Stimulated activated CD8-positive, alpha-beta memory T cell treated with anti-CD3 and anti-CD28 coated beads, Interleukin-7, amount 100 ng/mL, for 24 hours (primary cell): ENCODE data around the gene PADI2.
"Not testable (repeated sequence)": the region's sequence is repeated elsewhere in the genome, so short reads cannot be mapped to it uniquely, and the experiment has no call there.

Experiments
- DNase-seq: peaks from one replicate; pipeline ENCODE4 v3.0.0-alpha.2; 2020; ENCODE audit warnings: low read depth

The PADI2 gene

DNA sequence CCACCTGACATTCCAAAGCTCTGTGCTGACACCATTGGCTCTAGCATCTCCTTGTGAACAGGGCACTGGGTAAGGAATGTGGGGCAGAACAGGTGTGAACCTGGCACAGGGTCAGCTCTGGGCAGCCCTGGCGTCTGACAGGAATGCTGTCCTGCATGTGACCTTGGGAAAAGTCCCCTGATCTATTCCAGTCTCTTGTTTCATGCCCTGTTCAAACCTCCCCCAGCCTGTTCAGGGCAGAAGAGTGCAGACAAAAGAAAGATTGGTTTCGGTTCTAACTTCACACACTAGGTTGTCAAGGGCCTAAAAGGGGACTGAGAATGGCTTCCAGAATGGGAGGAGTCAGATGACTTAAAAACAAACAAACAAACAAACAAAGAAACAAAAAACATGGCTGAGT lies 37.8 kb downstream of the PADI2 start:
- DNase-seq = no peak

GRCh38 chr1:17080880-17081279 lies 38.4 kb downstream of the PADI2 start:
- DNase-seq = no peak

- DNase-seq = no peak
Observed at GRCh38 chr1:17080085-17080759, 39.0 kb downstream of the PADI2 start.

DNA sequence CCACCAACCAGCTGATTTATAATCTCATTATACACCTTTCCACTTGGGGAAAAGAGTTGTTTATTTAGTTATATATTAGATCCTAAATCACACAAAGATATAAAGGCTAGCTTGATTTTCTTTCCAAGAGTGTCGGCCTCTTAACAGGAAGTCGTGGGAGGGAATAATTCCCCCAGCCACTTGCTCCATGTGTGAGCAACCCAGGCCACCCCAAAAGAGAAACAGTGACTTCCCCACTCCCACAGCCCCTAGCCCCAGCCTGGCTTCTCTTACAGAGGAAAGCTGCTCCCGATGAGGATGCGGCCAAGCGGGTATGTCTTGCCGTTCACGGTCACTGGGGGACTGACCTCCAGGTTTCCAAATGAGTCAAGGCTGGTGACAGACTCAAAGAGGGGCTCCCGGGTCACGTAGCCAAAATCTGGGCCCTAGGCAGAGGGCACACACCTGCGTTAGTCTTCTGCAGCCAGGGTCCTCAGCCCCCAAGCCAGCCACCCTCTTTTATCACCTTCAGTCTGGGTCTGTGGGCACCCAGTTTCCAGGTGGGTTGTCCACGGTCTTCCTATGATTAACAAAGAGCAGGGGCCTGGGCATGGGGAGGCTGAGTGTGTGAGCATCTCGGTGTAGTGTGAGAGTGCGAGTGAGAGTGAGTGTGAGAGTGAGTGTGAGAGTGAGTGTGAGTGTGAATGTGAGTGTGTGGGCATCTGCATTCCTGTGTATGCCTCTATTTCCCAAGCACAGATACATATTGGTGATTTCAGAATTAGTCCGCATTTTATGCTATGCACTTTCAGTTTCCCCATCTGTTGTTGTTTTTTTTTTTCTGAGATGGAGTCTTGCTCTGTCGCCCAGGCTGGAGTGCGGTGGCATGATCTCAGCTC lies 40.0 kb downstream of the PADI2 start:
- DNase-seq = no peak

DNA sequence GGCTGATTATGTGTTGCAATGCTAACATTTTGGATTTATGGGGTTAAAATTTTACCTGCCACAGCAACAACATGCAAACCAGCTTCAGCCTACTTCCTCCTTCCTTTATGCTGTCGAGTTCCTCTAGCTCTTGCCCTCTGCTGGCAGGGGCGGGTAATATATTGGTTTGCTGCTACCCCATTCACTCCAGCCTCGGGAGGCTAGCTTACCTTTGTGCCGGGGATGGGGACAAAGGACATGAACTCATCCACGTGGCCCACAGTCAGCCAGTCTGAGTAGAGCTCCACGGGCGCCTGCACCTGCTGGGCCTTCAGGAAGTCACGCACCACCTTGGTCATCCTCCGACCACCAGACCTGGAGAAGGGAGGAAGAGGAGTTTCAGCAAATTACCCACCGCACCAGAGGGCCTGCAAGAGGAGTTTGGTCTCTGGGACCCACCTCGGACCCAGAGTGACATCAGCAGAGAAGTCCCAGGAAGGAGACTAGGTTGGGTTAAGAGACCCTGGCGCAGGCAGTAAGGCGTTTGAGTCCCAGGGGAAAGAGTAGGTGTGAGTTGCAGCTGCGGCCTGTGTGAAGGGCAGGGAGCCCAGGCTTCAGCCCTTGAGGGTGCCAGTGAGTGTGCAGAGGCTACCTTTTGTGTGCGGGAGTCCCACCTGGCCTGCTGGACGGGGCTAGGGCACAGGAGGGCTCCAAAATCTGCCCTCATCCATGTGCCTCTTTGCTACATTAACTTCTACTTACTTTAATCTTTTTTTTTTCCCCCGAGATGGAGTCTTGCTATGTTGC lies 43.6 kb downstream of the PADI2 start:
- DNase-seq = no peak

DNA sequence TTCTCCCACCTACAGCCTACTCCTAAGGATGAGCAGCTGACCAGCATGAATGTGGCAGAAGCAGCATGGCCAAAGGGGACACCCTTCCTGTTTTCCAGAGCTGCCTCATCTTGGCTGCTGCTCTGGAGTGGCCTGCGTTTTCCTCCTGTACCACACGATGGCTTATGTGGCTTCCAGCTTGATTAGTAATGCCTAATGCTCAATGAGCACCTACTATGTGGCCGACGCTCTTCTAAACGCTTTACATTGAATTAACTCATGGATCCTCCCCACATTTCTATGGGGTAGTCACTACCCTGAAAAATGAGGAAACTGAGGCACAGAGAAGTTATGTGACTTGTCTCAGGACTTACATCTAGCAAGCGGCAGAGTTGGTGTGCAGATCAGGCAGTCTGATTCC lies 47.5 kb downstream of the PADI2 start:
- DNase-seq = no peak

GRCh38 chr1:17070163-17070525 lies 49.1 kb downstream of the PADI2 start:
- DNase-seq = no peak

DNA sequence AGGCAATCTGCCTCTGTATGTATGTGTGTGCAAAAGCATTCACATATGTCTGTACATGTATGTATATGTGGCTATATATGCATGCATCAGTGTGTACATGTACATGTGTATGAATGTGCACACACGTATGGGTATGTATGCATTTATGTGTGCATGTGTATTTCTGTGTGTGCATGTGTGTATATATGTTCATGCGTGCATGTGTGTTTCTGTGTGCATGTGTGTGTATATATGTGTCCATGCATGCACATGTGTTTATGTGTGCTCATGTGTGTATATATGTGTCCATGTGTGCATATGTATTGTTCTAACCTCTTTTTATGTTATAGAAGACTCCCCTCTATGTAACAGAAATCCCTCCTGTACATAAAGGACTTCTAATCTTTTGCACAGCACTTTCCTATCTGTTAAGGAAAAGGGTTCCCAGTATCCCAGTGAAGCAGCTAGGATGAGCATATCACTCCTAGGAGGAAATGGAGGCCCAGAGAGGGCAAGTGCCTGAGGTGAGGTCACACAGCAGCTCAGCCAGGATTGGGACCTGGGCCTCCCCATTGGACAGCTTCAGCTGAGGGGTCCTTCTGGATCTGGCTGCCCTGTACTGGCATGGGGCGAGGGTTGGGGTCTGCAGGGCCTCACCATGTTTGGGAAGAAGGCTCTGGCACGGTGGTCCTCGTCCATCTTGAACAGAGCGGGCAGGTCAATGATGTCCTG lies 49.6 kb downstream of the PADI2 start:
- no peak for DNase-seq

DNA sequence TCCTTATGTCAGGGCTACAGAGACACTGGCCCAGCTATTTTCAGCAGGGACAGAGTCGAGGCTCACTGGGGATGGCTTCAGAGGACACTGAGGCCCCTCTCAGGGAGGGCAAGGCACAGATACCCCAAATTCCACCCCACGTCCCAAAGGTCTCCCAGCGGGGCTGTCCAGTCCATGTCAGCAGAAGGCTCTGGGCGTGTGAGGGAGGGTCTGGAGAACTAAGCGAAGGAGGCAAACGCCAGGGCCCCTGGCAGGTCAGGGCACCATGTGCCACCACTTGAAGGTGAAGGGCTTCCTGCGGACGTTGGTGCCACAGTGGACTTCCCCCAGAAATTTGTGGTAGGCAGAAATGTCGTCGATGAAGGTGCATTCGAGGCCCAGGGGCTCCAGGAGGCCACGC lies 50.5 kb downstream of the PADI2 start:
- no peak for DNase-seq

DNA sequence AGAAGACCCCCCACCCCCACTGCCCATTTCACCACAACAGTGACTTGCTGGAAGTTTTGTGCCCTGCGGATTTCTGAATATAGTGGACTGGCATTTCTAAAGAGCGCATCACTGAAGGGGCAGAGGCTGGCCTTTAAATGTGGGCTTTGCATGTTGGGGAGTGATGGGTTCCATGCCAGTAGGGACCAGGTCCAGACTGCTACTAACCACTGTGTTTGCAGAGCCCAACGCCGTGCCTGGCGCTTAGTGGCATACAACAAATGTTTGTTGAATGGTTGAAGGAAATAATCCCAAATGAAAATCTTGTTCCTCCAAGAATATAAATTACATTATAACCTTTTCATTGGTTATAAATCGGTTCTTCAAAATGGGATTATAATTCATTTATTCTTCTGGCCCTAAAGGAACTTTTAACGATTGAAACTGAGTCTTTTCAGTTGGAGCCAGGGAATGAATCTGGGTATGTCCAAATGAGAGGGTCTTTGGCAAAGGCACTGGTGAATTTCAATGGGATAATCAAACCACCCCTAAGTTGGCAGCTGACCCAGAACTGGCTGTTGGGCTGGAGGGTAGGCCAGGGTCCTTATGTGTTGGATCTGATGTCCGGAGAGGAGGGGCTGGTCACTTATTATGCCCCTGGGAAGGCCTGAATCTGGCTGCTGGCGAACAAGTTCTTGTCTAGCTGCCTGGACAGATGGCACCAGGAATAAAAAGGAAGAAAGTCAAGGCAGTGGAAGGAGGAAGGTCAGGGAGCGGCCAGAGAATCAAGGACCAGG lies 51.6 kb downstream of the PADI2 start:
- no peak for DNase-seq

GRCh38 chr1:17067069-17067426 lies 52.2 kb downstream of the PADI2 start:
- DNase-seq = no peak

GRCh38 chr1:17066361-17067068 lies 52.7 kb downstream of the PADI2 start:
- no peak for DNase-seq

DNA sequence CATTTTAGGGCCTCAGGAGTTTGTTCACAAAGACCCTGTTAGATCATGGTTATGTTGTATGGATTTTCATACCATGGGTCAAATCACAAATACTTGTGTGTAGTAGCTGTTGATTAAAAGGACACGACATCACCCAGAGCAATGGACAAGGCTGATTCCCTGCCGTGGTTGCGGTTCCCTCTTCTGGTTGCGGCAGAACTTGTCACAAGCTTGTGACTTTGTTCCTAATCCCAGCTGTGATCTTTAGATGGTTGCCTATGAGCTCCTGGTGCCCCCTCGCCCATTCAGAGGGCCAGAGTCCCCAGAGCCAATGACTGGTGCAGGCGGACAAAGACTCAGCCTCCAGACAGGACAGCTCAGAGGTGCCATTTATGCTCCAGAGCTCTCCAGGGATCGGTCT lies 53.6 kb downstream of the PADI2 start:
- no peak for DNase-seq

DNA sequence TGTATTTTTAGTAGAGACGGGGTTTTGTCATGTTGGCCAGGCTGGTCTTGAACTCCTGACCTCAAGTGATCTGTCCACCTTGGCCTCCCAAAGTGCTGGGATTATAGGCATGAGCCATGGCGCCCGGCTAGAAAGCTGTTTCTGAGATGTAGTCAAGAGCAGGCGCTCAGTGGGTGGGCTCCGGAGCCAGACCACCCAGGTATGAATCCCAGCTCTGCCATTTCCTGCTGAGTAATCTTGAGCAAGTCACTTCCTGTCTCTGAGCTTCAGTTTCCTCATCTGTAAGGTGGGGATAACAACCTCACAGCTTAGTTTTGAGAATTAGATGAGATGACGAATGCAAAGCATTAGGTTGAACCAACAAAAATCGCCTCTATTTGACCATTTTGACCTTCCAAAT lies 56.5 kb downstream of the PADI2 start:
- DNase-seq = not testable (repeated sequence)

DNA sequence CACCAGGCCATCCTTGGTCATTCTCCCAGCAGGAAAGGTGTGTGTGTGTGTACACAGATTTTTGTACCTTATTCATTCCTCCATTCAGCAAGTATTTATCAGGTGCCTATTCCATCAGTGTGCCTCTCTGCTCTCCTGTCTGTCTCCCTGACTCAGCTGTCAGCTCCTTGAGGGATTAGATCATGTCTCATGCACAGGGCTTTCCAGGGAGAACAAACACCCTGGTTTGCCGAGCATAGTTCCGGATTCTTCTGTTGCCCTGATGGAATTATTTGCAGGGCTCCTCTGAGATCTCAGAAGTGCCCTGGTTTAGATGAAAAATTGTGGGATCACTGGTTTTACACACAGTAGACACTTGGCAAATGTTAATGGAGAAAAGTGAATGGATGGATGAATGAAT lies 57.4 kb downstream of the PADI2 start:
- DNase-seq = no peak

DNA sequence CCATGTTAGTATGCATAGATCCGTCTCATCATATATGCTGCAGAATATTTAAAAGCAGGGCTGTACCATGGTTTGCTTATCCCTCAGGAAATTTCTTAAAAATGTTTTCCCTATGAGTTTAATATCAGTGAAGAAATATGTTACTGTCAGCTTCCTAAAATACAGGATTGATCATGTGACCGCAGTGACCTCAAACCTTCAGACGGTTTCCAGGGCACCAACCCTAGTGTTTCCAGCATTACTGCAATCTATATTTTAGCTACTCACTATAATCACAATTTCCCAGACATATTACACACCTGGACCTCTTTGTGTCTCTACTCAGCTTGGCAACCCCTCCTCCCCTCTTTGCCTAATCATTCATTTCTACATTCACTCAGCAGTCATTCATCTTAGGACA lies 57.8 kb downstream of the PADI2 start:
- no peak for DNase-seq

- no peak for DNase-seq
Observed at GRCh38 chr1:17060306-17060749, 58.9 kb downstream of the PADI2 start.

DNA sequence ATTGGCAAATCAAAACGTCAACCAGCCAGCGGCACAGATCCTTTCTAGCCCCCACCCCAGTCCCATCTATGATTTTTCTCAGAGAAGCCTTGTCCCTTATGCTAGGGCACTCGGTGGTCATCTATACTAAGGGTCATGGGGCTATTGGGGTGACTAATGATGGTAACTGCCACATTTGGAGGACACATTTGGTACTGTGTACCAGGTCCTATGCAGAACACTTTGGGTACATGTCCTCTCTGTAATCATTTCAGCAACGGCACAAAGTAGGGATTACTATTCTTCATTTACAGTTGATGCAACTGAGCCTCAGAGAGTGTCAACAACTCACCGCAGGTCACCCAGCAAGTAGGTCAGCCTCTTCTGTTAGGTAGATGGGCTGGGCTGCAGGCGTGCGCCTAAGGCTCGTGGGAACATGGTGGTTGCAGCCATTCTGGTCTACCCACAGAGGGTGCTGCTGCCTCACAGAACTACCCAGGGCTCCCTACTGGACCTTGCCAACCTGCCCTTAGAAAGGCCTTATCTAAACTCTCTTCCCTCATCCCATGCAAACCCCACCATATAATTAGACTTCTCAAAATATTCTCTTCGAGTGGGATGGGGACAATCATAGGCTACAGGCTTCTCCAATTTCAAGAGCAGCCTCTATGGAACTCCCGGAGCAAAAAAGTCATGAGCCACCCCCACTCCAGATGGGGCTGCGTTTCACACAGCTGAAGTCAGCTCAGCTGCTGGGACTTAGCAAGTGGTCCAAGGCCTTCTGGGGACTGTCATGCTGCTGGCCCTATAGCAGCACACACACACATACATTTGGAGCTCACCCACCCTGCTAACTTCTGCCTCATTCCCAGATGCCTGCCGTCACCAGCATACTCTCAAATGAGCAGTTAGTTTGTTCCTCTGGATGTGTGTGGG lies 59.6 kb downstream of the PADI2 start:
- DNase-seq = no peak

DNA sequence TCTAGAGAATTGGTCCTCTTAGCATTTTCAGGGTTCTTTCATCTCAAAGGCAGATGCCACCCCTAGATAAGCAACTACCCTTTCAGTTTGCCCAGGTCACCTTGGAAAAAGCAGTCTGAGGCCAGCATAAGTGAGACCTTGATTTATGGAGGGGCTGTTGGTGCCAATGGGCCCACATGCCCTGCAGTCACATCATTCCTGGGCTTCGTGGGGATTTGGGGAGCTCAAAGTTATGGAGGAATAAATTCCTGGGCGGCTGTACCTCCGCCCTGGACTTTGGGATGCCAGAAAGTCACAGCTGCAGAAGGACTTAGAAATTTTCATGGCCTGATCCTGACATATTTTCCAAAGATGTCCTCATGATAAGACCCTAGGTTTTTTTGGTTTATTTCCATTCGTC lies 62.7 kb downstream of the PADI2 start:
- DNase-seq = no peak

GRCh38 chr1:17055801-17056200 lies 63.5 kb downstream of the PADI2 start:
- no peak for DNase-seq
